ENCODE data around the gene SEC24D.

DNA sequence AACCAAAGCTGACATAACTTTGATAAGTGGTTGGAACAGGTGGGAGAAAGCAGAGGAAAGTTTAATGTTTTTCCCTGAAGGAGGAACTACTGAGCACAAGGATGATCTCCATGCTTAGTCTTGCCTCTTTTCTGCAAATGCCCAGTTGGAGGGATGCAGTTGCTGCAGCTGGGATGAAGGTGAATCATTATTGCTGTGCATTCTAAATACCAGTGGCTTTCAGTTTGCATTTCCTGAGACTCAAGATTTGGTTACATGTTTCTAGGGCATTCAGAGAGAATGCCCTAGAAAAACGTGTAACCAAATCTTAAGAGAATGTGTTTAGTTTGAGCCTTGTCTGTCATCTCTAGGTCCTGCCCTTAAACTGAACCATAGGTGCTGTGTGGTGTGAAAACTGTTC is 108.6 kb downstream of the SEC24D start:
- TF ChIP-seq POLR2A (IDR thresholded peaks at IDR 0.05): no peak
- TF ChIP-seq, protein P1, sequence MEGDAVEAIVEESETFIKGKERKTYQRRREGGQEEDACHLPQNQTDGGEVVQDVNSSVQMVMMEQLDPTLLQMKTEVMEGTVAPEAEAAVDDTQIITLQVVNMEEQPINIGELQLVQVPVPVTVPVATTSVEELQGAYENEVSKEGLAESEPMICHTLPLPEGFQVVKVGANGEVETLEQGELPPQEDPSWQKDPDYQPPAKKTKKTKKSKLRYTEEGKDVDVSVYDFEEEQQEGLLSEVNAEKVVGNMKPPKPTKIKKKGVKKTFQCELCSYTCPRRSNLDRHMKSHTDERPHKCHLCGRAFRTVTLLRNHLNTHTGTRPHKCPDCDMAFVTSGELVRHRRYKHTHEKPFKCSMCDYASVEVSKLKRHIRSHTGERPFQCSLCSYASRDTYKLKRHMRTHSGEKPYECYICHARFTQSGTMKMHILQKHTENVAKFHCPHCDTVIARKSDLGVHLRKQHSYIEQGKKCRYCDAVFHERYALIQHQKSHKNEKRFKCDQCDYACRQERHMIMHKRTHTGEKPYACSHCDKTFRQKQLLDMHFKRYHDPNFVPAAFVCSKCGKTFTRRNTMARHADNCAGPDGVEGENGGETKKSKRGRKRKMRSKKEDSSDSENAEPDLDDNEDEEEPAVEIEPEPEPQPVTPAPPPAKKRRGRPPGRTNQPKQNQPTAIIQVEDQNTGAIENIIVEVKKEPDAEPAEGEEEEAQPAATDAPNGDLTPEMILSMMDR (IDR thresholded peaks at IDR 0.05): no peak

Measured in heart left ventricle (tissue), 13 donors.